ENCODE results near the gene SLC23A2.

SLC23A2 gene

DNA sequence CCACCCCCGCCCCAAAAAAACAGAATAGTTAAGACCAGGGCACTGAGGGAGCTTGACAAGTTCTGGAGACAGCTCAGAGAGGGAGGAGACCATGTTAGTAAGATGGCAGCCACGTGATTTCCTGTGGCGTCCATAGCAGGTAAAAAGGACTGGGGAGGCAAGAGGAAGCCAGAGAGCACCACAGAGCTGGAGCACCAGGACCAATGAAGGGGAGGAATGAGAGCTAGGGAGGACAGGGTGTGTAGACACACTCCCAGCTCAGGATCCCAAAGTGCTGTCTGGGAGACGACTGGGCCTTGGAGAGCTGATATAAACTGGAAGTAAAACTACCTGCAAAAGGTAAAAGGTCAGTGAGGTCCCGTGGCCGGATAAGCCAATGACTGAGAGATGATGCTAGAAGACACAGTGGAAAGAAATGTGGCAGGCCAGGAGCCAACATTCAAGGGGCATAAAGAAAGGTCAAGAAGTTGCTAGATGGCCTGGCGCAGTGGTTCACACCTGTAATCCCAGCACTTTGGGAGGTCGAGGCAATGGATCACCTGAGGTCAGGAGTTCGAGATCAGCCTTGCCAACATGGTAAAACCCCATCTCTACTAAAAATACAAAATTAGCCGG lies 39.0 kb downstream of the SLC23A2 start:
- DNase-seq, result peak in 2 of 4 experiments; percentile 8 to 10

DNA sequence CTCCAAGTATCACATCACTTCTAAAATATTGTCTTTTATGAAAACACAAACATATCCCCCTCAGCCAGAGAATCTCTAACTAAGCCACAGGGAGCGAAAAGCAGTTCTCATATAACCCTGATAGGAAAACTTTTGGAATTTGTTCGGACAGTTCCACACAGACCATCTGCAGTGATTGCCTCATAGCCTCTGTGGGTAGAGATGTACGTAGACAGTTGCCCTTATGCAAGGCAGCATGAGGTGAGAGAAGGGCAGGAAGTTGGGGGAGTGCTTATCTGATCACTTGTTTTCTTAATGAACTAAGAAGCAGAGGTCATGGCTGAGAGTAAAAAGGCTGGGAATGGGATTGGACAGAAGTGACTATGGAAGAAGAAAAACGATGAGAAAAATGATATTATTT lies 39.6 kb downstream of the SLC23A2 start:
- DNase-seq, result no peak

DNA sequence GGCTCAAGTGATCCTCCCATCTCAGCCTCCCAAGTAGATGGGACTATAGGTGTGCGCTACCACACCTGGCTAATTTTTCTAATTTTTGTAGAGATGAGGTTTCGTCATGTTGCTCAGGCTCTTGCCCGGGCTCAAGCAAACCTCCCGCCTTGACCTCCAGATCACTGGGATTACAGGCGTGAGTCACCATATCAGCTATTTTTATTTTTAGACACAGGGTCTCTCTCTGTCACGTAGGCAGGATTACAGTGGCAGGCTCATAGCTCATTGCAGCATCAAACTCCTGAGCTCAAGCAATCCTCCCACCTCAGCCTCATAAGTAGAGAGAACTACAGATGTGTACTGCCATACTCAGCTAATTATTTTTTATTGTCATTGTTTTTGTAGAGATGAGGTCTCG lies 41.7 kb downstream of the SLC23A2 start:
- no peak for DNase-seq

DNA sequence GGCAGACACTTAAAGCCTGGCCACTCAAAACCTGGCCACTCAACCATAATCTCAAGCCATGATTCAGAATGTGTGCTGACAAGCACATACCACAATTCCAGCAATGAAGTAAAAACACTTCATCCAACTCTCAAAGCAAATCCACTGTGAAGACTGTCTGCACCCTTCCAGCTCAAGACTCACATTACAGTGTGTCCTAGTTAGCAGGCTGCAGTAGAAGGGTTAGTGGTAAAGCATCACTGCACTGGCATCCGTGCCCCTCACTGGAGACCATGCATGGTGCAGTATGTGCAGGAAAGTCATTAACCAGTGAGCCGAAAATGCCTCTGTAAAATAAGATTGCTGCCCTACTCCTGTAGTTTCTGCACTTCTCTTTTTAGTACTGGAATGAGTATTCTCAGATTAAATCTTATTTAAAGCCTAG lies 43.4 kb downstream of the SLC23A2 start:
- no peak for DNase-seq

DNA sequence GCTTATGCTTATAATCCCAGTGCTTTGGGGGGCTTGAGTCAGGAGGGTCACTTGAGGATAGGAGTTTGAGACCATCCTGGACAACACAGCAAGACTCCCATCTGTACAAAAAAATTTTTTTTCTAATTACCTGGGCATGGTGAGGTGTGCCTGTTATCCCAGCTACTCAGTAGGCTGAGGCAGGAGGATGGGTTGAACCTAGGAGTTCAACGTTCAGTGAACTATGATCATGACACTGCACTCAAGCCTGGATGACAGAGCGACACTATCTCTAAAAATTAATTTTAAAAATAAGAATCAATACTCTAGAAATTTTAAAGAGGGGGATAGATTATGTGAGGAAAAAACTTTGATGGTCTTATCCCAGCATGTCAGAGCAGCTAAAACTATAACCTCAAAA lies 44.1 kb downstream of the SLC23A2 start:
- DNase-seq, result no peak

DNA sequence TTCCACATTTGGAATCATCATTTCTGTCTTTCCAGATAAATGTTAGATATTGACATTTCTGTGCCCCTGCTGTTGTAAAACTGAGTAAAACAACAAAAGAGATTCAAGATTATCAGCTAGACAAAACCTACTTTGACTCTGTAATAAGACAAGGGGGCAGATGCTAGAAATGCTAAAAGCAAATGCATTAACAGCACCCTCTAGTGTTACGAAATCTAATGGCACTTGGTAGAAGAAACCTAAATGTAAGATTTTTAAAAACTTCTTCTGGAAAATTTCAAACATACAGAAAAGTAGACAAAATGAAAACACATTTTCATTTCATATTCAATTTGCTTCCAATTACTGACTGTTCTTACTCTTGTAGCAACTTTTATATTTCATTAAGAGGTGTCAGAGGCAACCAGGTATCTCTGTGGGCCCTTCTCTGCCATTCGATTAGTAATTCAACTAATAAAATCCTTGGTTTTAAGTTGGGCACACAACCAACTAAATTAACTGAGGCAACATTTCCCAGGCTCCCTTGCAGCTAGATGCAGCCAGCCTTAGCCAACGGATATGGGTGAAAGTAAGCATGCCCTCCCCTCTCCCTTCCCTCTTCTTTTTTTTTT lies 45.0 kb downstream of the SLC23A2 start:
- DNase-seq, result no peak

DNA sequence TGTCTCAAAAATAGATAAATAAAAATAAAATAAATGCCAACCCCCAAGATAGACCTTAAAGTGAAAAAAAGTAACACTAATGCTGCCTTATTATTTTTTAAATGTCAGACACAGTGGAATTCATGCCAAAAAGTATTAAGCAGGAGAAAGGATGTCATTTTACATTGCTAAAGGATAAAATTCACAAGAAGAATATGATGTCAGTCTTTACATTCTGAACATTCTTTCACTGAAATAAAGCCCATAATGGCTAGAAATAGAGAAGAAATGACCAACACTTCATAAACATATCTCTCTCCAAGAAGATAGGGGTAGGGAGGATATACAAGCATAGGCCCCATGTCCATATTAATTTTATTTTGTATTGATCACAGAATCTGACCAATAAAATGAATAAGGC lies 47.4 kb downstream of the SLC23A2 start:
- DNase-seq, result no peak

DNA sequence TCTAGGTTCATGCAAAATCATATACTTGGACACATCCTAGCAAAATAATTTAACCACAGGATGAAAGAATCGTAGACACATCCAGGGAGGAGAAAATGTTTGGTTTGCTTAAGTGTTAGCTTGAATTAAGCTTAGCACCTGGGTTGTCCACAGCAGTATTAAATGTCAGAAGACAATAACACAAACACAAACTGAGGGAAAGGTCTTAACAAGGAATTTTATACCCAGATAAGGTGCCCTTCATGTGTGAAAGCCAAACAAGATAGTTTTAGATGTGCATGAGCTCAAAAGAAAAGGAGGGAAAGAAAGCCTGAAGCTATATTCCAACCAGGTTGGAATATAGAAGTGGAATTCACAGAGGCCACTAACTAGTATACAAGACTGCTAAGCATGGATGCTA lies 49.1 kb downstream of the SLC23A2 start:
- no peak for DNase-seq

DNA sequence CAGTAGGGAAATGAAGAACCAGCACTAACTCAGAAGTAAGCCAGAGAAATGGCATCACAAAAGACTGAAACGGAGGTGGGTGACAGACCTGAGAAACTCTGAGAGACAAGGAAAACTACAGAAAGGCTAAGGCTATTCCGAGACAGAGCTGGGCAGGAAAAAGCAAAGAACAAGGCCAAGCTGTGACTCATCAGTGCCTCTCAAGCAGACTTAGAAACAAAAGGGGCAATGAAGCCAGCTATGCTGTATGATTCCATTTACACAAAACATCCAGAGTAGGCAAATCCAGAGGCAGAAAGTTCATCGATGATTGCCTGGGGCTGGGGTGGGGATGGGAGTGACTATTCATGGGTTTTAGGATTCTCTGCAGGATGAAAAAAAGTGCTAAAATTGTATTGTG lies 50.0 kb downstream of the SLC23A2 start:
- no peak for DNase-seq

DNA sequence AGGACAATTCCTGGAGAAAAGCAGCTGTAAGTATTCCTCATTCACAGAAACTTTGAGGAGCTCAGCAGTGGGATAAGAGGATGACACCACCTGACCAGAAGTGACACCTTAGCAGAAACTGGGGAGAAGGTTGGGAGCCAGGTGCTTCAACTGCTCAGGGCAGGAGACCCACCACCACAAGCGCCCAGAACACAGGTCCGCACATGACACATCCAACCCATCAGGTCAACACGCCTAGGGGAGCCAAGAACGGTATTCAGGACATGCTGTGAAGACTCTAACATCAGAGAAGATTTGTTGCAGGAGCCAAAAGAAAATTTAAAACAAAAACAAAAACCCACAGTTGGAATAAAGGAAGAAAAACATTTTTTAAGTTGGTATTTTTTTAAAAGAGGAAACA lies 50.5 kb downstream of the SLC23A2 start:
- no peak for DNase-seq

DNA sequence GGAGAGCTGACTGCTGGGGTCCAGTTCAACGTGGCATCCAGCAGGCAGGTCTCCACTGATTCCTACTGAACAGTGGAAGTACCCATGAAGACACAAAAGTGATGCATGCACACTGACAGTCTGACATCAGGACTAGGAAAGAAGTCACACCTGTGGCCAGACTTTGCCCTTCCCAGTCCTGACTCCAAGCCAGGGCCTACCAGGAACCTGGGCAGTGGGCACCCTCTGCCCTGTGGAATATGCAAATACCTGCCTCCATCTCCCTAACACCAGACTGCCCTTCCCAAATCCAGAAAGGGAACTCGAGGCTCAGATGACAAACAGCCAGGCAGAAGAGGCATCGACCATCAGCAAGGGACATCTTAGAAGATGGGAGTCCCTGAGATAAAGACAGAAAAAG lies 50.9 kb downstream of the SLC23A2 start:
- no peak for DNase-seq

DNA sequence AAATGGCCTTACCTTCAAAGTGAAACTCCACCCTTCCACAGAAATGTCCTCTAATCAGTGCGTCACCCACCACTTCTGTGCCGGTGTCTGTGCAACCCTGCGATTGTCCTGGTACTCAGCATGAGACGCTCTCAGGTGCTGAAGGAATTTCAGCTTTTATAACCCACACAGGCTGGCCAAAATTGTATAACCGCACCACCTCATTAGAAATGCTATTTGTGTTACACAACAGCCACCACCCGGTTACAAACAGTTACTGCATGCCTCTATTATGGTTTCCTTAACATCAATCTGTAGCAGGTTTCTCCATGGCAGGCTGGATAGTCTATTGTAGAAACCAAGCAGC lies 51.5 kb downstream of the SLC23A2 start:
- DNase-seq, result no peak

DNA sequence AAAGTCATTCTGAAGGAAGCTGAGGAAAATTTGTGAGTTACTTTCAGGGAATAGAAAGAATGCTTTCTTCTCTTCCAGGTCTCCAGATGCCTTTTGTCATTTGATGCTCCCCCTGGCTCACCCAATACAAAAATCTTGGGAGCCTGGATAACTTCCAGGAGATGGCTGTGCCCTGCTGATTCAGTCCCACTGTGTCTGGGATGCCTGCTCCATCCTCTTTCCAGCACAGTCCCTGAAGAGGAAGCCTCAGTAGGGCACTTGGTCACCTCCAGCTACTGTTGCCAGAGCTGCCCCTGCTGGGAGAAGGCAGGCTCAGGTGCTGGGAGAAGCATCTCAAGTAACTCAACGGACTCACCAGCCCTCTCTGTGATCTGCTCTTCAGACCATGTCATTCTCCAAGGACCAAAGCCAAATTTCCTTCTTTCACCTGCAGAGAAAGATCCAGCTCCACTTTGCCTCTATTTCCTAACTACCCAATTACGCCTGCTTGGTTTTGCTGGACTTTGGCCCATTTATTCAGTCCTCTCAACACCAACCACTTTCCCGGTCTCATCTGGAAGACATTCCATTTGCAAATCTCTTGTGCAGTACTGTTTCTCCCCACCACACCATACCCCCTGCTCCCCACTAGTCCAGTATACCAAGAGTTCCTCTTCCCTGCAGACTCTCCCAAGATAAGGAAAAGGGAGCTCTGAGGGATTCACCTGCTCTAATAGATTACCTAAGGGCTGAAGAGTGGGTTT lies 53.3 kb downstream of the SLC23A2 start:
- DNase-seq, result no peak

DNA sequence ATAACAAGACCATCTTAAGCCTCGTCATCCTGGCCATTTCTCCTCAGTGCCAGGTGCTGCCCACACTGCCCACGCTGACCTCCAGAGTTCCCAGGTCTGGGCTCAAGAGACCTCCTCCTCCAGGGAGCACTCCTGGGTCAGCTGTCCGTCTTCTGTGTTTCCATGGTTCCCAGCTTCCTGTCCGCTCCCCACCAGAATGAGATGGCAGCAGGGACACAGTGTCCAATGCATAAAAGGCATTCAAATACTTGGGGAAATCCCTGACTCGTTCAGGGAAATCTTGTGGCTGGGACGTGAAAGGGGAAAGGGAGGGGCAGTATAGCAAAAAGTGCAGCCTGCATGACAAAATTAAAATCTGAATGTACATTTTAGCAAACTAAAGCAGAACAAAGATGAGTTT lies 54.3 kb downstream of the SLC23A2 start:
- no peak for DNase-seq

DNA sequence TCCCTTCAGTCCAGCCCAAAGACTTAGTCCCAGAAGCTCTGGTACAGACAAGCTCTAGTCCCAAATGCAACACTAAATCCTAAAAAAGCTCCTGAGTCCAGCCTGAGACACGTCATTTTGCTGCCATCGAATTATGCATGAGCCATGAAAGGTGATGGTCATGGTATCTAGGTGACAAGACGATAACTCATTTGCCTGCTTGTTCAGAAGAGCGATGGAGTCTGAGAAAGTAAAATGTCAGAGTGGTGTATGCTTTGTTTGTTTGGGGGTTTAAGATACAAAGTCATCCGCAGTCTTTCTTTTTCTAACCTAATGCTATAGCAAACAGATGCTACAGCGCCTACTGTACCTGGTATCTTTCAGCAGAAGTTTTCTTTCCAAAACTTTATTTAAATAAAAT lies 54.7 kb downstream of the SLC23A2 start:
- no peak for DNase-seq

DNA sequence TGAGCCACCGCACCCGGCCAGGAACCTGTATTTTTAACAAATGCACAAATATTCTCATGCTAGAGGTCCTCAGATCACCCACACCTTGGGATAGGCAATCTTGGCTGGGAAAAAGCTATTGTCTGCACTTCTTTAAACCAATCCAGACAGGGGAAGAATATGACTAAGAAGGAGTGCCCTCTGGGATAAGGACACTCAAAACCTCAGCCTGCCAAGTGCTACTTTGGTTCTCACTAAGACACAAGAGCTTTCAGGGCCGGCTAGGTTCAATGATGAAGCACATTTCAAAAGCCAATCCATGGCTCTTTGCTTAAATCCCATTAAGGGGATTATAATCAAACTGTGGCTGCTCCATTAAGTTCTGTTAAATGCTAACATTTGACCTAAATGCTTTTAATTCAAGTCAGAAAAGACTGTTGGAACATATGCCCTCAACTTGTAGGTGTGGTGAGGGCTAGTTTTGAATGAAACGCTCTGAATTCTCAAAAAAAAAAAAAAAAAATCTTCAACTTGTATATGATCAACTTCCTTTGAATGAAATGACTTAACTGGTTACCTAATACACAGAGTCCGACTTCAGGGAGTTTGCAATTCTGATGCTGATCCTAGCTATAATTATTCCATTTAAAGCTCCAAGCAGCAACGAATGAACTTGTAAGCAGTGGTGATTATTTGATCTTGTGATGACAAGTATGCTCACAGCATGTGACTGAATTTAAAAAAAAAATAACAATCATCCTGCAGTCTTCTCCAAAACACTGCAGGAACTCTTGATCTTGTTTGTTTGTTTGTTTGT lies 56.6 kb downstream of the SLC23A2 start:
- no peak for DNase-seq

DNA sequence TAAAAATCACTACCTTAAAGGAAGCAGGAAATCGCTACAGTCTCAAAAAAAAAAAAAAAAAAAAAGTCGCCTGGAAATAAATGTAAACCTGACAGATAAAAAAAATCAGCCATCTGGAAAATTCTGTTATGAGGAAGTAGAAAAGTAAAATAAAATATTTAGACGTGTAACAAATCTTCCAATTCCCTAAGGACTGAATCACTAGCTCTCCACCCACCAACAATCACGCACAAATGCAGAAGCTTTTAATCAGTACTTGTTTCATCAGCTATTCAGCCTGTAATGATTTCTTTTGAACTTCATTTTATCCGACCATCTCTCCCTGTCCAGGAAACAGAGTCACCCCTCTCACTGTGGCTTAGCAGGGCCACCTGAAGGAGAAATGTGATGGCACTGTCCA lies 59.0 kb downstream of the SLC23A2 start:
- no peak for DNase-seq

DNA sequence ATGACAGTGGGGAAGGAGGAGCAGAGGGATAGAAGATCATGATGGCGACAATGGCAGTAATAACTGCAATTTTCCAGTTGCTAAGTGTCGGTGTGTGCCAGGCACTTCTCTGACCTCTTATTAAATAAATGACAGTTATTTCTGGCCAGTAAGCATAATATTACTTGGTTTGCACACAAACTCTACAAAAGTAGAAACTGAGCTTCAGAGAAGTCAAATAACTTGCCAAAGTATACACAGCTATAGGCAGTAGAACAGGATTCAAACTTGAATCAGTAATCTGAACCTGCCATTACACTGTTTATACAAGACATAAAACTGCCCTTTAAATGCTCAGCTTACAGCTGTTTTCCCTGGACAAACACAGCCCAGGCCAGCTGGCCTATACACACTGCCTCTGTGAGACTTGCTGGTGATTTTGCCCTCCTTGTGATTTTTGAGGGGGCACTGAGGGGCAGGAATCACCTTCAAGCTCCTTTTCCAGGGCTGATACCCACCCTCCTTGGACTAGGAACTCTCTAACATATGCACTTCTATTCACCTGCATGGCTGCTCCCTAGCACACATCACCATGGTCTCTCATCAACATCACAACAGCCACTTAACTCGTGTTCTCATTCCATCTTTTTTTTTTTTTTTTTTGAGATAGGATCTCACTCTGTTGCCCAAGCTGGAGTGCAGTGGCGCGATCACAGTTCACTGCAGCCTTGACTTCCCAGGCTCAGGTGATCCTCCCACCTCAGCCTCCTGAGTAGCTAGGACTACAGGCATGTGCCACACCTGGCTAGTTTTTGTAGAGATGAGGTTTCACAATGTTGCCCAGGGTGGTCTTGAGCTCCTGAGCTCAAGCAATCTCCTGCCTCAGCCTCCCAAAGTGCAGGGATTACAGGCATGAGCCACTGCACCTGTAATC lies 63.6 kb downstream of the SLC23A2 start:
- no peak for DNase-seq

DNA sequence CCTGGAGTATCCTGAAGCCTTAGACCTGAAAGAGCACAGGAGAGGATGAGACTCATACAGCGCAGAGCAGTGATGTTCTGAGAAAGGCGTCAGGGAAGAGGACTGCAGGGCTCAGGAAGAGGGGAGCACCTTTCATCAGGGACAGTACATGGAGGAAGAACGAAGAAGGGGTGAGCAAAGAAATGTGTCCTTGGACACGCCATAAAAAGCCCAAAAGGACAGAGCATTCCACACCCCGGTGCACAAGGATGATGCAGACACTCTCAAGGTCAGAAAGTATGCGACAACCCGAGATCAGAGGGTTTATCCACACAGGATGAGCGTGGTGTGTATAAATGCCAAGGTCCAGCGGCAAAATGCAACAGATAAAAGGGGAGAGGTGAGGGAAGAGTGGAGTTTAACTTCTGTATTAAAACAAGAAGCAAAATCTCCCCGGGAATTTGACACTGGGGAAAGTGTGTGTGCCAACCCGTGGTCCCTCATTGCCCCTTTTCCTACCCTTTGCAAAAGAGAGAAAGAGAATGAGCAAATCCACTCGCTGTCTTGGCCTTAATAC lies 64.4 kb downstream of the SLC23A2 start:
- DNase-seq, result no peak

DNA sequence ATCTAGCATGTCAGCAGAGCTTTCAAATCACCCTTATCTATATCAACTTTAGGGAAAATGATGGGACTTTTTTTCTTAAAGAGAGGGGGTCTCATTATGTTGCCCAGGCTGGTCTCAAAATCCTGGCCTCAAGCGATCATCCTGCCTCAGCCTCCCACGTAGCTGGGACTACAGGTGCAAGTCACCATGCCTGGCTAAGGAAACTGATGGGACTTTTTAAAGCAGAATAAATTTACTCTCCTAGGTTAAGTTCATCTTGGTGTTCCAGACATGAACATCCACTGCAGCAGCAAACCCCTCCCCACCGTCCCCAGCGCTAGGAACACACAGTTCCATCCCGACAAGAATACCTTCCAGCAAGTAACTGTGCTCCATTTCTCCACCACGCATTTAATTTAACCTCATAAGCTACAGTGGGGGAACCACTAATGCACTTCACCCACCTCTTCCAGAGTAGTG lies 64.9 kb downstream of the SLC23A2 start:
- DNase-seq, result no peak

DNA sequence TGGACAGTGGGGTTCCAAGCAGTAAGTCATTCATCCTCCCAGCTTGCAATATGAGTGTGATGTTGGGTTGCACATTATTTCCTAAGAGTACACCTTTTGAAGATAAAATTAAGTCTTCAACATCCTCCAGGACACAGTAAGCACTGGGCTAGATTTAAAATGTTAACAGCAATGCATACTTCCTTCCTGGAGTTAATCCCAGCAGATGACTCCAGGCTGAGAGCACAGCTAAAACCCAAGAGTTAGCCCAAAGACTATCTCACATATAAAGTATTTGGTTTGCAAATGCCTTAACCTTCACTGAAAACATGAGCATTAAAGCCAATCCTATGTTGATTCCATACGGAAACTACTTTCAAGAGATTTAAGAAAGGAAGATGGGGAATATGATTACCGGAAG lies 69.2 kb downstream of the SLC23A2 start:
- DNase-seq, result no peak

DNA sequence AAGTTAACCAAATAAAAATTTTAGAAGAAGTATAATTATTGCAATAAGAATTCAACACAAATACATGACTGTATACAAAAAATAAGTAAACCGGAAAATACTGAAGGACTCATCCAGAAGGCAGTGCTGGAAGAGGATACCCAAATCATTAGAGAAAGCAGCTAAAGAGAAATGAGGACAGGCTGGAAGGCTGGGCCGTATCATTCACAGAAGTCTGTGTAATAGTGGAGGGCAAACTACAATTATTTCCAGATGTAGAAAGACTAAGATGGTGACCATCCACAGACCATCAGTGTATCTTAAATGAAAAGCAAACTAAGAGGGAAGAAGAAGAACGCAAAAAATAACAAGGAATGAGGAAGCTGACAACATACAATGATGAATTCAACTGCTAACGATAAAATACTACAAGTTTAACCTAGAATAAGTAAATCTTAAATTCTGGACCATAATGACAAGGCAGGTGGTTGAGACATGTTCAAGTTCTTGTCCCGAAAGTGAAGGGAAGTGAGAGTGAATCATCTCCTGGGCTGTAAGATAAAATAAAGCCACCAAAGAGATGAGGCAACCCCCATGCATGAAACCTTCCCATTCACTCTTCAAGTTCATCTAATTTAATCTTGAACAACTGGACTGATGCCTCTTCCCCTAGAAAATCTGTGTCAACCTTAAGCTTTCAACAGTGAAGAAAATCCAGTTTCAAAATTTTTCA lies 71.5 kb downstream of the SLC23A2 start:
- no peak for DNase-seq
